Mucosa of descending colon (tissue), 3 donors: Measurements from ENCODE around the gene FAM117A. TPM values are rescaled to one million over a fixed set of nuclear protein-coding genes. Genes with fewer than 3 reads are reported as not detected.

Source experiments
- ATAC-seq: fragments of 200-7000 bp; cut with Tn5 transposase; one replicate; pipeline ENCODE4 v1.9.1; 2020; ENCODE audit warnings: mild to moderate bottlenecking, moderate library complexity
- DNase-seq, 3 donors: peaks; one replicate each; pipeline ENCODE4 v3.0.0-alpha.2; 2020
- H3K36me3 ChIP-seq: fragments of 200-600 bp; one replicate; pipeline ENCODE4 v1.8.0; 2021; ENCODE audit warnings: low read depth, mild to moderate bottlenecking
- H3K4me1 ChIP-seq: fragments of 200-600 bp; one replicate; pipeline ENCODE4 v1.8.0; 2021; ENCODE audit warnings: low read depth, mild to moderate bottlenecking
- H3K4me3 ChIP-seq: fragments of 200-600 bp; one replicate; pipeline ENCODE4 v1.8.0; 2021; ENCODE audit warnings: mild to moderate bottlenecking
- H3K9me3 ChIP-seq: fragments of 200-600 bp; one replicate; pipeline ENCODE4 v1.8.0; 2021; ENCODE audit warnings: mild to moderate bottlenecking
- intact Hi-C, 2 donors: fragments of 100-400 bp; cut with DNase I in 1 of 2; cut with micrococcal nuclease in 1 of 2; formaldehyde crosslinking; loops; one replicate each; pipeline versions ENCODE4 v1.11.0 to v1.11.1; 2022; cut with DNase I, micrococcal nuclease
- total RNA-seq, 3 donors: library from RNA; stranded (reverse); fragmentation: NEBNext Ultra II Directional in 2 of 3; extraction: Animal tissue kit (Norgen Biotek cat#: 25700) in 2 of 3; gene quantifications; one replicate each; pipeline versions ENCODE4 v1.2.1 to v1.2.4, GENCODE V29; 2021 to 2023
- TF ChIP-seq, protein P1 (sequence below): fragments of 200-600 bp; IDR thresholded peaks from one replicate; pipeline ENCODE4 v1.8.0; 2022; ENCODE audit warnings: antibody characterized with exemption, mild to moderate bottlenecking
- donor health status: DM: no; HTN: no; CAD: no; lungs with moderate emphysema.
- donor health status: DM: no; HTN: no; CAD: no.
- donor health status: DM: no; HTN: yes; CAD: no.

FAM117A gene
- total RNA-seq, 3 donors from 2014 or later = 6.5 to 22.0 (median 8.8) TPM

DNA sequence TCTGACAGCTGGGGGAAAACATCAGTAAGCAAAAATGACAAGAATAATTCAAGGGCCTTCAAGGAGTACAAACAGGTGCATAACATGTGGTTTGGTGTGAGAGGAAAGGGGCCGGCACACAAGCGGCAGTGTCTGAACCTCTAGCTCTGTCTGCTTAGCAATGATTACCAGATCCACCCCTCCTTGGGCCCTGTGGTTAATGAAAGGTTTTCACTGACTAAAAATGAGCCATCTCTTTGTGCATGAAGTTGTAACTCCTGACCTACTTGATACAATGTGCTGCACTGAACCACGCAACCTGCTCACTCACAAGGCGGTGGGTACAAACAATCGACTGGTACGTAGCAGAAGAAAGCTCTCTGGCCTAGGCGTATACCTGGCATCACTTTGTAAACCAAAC is 15.1 kb downstream of the FAM117A start:
- H3K36me3 ChIP-seq = no peaks in the 10 kb centered on the region
- no peak overlapping the region for H3K4me3 ChIP-seq
- no peaks in the 10 kb centered on the region for H3K9me3 ChIP-seq
- intact Hi-C loops = no loop called here
- peak; percentile 80 for ATAC-seq
- peaks cover 6% of the 10 kb centered on the region for H3K4me1 ChIP-seq
- peak in 2 of 3 donors; percentile 42 to 61 for DNase-seq
- TF ChIP-seq, protein P1, sequence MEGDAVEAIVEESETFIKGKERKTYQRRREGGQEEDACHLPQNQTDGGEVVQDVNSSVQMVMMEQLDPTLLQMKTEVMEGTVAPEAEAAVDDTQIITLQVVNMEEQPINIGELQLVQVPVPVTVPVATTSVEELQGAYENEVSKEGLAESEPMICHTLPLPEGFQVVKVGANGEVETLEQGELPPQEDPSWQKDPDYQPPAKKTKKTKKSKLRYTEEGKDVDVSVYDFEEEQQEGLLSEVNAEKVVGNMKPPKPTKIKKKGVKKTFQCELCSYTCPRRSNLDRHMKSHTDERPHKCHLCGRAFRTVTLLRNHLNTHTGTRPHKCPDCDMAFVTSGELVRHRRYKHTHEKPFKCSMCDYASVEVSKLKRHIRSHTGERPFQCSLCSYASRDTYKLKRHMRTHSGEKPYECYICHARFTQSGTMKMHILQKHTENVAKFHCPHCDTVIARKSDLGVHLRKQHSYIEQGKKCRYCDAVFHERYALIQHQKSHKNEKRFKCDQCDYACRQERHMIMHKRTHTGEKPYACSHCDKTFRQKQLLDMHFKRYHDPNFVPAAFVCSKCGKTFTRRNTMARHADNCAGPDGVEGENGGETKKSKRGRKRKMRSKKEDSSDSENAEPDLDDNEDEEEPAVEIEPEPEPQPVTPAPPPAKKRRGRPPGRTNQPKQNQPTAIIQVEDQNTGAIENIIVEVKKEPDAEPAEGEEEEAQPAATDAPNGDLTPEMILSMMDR = no peak

DNA sequence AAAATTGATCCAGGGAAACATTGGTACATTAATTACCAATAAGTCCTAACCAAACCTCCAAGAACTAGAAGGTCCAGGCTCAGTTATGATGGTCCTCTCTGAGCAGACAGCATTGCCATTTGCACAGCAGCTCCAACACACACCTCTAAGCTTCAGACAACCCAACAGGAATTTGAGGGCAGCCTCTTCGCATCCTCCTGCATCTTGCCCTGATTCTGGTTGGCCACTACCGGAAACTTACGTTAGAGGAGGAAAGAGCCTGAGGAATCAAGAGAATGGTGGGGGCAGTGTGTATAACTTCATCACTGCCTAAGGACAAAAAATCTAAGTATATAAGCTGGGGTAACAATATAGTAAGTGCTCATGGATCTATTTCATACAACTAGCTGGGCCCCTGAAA is 15.7 kb downstream of the FAM117A start:
- TF ChIP-seq, protein P1 = no peak
- Histone ChIP-seq H3K9me3 (no peaks in the 10 kb centered on the region), H3K36me3 (no peaks in the 10 kb centered on the region), H3K4me1 (peaks cover 7% of the 10 kb centered on the region), H3K4me3 (no peak overlapping the region)
- DNase-seq (no peak), ATAC-seq (no peak)
- intact Hi-C loops = no loop called here

DNA sequence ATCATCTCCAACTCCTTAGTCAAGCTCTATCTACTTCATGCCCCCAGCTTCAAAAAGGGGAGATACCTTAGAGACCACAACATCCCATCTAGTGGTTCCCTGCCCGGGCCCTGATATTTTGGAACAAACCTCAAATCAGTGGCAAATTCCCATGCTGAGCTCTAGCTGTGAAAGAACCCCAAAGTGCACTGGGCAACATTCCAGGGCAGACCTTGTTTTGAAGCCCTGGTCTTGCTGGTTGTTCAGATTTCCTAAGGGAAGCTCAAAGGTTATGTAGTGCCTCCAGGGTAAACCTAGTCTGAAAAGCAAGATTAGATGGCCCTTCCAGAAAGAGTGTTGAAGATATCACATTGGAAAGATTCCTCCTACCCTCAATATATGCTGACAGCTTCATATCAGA is 16.3 kb downstream of the FAM117A start:
- intact Hi-C loops = no loop called here
- peaks cover 12% of the 10 kb centered on the region for H3K4me1 ChIP-seq
- H3K4me3 ChIP-seq = no peak overlapping the region
- no peaks in the 10 kb centered on the region for H3K36me3 ChIP-seq
- no peak for DNase-seq
- TF ChIP-seq, protein P1 = no peak
- no peak for ATAC-seq
- no peaks in the 10 kb centered on the region for H3K9me3 ChIP-seq

DNA sequence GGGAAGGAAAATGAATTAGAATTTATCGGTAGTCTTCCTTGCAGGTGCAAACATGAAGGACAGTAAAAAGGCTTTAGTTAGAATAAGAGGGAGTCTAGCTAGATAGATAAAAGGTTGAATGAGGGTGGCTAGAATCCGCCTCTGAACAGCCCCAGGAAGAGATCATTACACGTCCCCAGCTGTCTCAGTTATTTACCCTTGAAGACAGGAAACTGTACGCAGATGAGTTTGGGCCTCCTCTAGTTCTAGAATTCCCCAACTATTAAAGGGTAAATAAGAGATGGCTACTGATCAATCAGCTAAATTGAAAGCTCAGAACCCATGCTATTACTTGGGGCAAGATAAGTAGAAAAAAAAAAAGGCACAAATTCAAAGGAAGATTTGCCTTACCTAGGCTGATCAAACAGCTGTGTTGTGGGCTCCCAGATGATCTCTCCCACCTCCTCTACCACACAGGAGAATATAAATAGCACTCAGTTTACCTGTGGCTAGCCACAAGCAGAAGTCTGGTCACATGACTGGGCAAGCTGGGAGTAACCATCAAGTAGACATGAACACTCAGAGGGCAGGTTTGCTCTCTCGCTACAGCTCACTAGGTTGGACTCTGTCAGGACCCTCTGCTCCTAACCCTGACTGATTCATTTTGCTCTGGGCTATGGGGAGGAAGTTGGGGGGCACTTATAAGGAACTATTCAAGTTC is 17.0 kb downstream of the FAM117A start:
- TF ChIP-seq, protein P1 = no peak
- DNase-seq (peak in 1 of 3 donors; percentile 34), ATAC-seq (peak; percentile 70)
- H3K4me3 ChIP-seq = no peak overlapping the region
- H3K36me3 ChIP-seq = no peaks in the 10 kb centered on the region
- intact Hi-C loops = no loop called here
- no peaks in the 10 kb centered on the region for H3K9me3 ChIP-seq
- peaks cover 19% of the 10 kb centered on the region for H3K4me1 ChIP-seq

DNA sequence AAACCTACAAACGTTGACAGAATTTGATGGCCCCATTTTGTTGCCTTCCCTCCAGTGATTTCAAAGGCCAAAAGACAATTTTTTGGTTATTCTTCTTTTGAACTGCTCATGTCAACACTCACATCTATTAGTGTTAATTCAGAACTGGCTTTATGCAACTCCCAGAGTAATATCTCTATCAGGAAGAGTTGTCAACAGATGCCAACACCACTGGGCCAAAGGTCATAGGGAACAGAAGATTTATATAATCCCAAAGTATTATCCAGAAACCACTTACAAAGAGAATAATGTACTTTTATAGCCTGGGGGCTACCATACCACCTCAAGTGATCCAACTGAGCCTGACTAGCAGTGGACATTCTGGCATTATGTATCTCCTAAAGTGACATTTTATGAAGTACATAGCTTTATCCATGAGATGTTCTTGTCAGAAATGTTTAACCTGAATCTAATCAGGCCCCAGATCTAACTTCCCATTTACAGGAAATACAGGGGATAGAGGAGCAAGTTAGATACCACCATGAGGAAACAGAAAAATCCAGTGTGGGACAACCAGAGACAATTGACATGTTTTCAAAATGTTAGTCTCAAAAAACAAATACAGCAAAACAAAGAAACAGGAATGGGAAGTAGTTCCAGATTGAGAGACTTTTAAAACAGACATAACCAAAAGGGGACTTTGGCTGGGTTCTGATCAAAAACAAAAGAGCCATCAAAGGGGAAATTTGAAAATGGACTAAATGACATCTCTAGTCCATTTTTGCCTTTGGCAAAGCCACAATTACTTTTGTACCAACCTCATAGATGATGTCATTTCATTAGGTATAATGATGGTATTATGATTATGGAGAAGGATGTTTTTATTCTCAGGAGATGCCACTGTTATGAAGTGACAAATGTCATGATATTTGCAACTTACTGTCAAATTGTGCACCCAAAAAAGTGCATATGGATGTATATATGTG is 18.5 kb downstream of the FAM117A start:
- no peak overlapping the region for H3K4me3 ChIP-seq
- H3K9me3 ChIP-seq = no peaks in the 10 kb centered on the region
- no peak for DNase-seq
- H3K36me3 ChIP-seq = no peaks in the 10 kb centered on the region
- TF ChIP-seq, protein P1 = no peak
- peaks cover 31% of the 10 kb centered on the region for H3K4me1 ChIP-seq
- no peak for ATAC-seq
- intact Hi-C loops = no loop called here
